Right atrium auricular region (tissue), 2 donors: Measurements from ENCODE around the gene TFPT. TPM values are rescaled to one million over a fixed set of nuclear protein-coding genes. Genes with fewer than 3 reads are reported as not detected.

Source experiments
- DNase-seq: peaks from one replicate; pipeline ENCODE4 v3.0.0-alpha.2; 2019; ENCODE audit warnings: low spot score
- H3K27ac ChIP-seq, 2 donors: fragments of 200-600 bp; sonication (generic); 1 replicate in 1 of 2; 2 replicates in 1 of 2; pipeline ENCODE4 v1.5.1; 2016 to 2019
- H3K27me3 ChIP-seq, 2 donors: fragments of 200-600 bp; sonication (generic); one replicate each; pipeline versions ENCODE4 v1.5.1 to v1.6.0; 2017 to 2019
- H3K36me3 ChIP-seq: fragments of 200-600 bp; sonication (generic); one replicate; pipeline ENCODE4 v1.5.1; 2016
- H3K4me1 ChIP-seq, 2 donors: fragments of 200-600 bp; sonication (generic); one replicate each; pipeline versions ENCODE4 v1.5.1 to v1.6.0; 2017 to 2019
- H3K4me3 ChIP-seq, 2 donors: fragments of 200-600 bp; sonication (generic); 1 replicate in 1 of 2; 2 replicates in 1 of 2; pipeline ENCODE4 v1.5.1; 2017 to 2019; ENCODE audit warnings: mild to moderate bottlenecking in 1 of 2, moderate library complexity in 1 of 2
- H3K9me3 ChIP-seq, 2 donors: fragments of 200-600 bp; sonication (generic); one replicate each; pipeline ENCODE4 v1.5.1; 2019
- CTCF ChIP-seq, 2 donors: fragments of 200-600 bp; sonication (generic); IDR thresholded peaks; one replicate each; pipeline ENCODE4 v1.5.1; 2019; ENCODE audit warnings: antibody characterized with exemption in 2 of 2
- total RNA-seq, 2 donors: library from RNA; depleted of rRNA; stranded (reverse); fragments of >200 nt; gene quantifications; one replicate each; pipeline ENCODE4 v1.1.0, GENCODE V29; 2016

The TFPT gene
- total RNA-seq, 2 donors from 2014 or later: 10.2 to 19.6 TPM

- no peak overlapping the region for H3K27ac ChIP-seq
- no peak overlapping the region for H3K4me3 ChIP-seq
- DNase-seq: no peak
- H3K4me1 ChIP-seq: peaks cover 0 to 36% of the 10 kb centered on the region in 2 donors
- no peak for TF ChIP-seq CTCF (IDR thresholded peaks at IDR 0.05)
- no peaks in the 10 kb centered on the region for H3K9me3 ChIP-seq
- H3K36me3 ChIP-seq: peaks cover 67% of the 10 kb centered on the region
- H3K27me3 ChIP-seq: no peaks in the 10 kb centered on the region
Observed at GRCh38 chr19:54156490-54156889, 41.0 kb upstream of the TFPT start.

GRCh38 chr19:54155694-54156093, 40.2 kb upstream of the TFPT start:
- Histone ChIP-seq H3K36me3 (peaks cover 75% of the 10 kb centered on the region), H3K27ac (no peak overlapping the region), H3K27me3 (no peaks in the 10 kb centered on the region), H3K4me1 (peaks cover 0 to 28% of the 10 kb centered on the region in 2 donors), H3K4me3 (no peak overlapping the region), H3K9me3 (no peaks in the 10 kb centered on the region)
- no peak for TF ChIP-seq CTCF (IDR thresholded peaks at IDR 0.05)
- DNase-seq: no peak

GRCh38 chr19:54154603-54155345, 39.3 kb upstream of the TFPT start:
- H3K27me3 ChIP-seq: no peaks in the 10 kb centered on the region
- H3K9me3 ChIP-seq: no peaks in the 10 kb centered on the region
- no peak for DNase-seq
- peaks cover 83% of the 10 kb centered on the region for H3K36me3 ChIP-seq
- no peak for TF ChIP-seq CTCF (IDR thresholded peaks at IDR 0.05)
- H3K4me1 ChIP-seq: peaks cover 0 to 22% of the 10 kb centered on the region in 2 donors
- no peak overlapping the region for H3K27ac ChIP-seq
- no peak overlapping the region for H3K4me3 ChIP-seq

GRCh38 chr19:54153731-54154326, 38.4 kb upstream of the TFPT start:
- H3K4me3 ChIP-seq: no peak overlapping the region
- DNase-seq: no peak
- H3K36me3 ChIP-seq: peaks cover 92% of the 10 kb centered on the region
- TF ChIP-seq CTCF (IDR thresholded peaks at IDR 0.05): no peak
- no peaks in the 10 kb centered on the region for H3K9me3 ChIP-seq
- peak overlapping the region in 1 of 2 donors; percentile 29 for H3K27ac ChIP-seq
- H3K27me3 ChIP-seq: no peaks in the 10 kb centered on the region
- H3K4me1 ChIP-seq: peaks cover 0 to 19% of the 10 kb centered on the region in 2 donors

- Histone ChIP-seq H3K27ac (peak overlapping the region in 1 of 2 donors; percentile 29), H3K36me3 (peaks cover 99% of the 10 kb centered on the region), H3K27me3 (no peaks in the 10 kb centered on the region), H3K4me3 (no peak overlapping the region), H3K9me3 (no peaks in the 10 kb centered on the region), H3K4me1 (peaks cover 0 to 15% of the 10 kb centered on the region in 2 donors)
- no peak for TF ChIP-seq CTCF (IDR thresholded peaks at IDR 0.05)
- no peak for DNase-seq
Observed at GRCh38 chr19:54152878-54153524, 37.5 kb upstream of the TFPT start.
